Vagina (tissue), 2 donors: ENCODE results near the gene RAB4A. TPM values are rescaled to one million over a fixed set of nuclear protein-coding genes. Genes with fewer than 3 reads are reported as not detected.

Experiments
- DNase-seq, 2 donors: peaks; one replicate each; pipeline ENCODE4 v3.0.0-alpha.2; 2017; ENCODE audit errors: extremely low spot score in 2 of 2
- H3K27ac ChIP-seq: fragments of 200-600 bp; sonication (generic); one replicate; pipeline ENCODE4 v1.5.1; 2019
- H3K27me3 ChIP-seq: fragments of 200-600 bp; sonication (generic); one replicate; pipeline ENCODE4 v1.5.1; 2019
- H3K36me3 ChIP-seq, 2 donors: fragments of 200-600 bp; sonication (generic); one replicate each; pipeline ENCODE4 v1.5.1; 2017 to 2019
- H3K4me1 ChIP-seq: fragments of 200-600 bp; sonication (generic); one replicate; pipeline ENCODE4 v1.5.1; 2019
- H3K4me3 ChIP-seq, 2 donors: fragments of 200-600 bp; sonication (generic); 1 replicate in 1 of 2; 2 replicates in 1 of 2; pipeline ENCODE4 v1.5.1; 2016 to 2019
- H3K9me3 ChIP-seq: fragments of 200-600 bp; sonication (generic); one replicate; pipeline ENCODE4 v1.5.1; 2019
- CTCF ChIP-seq, 3 experiments: fragments of 450-650 bp in 2 of 3; fragments of 200-600 bp in 1 of 3; sonication (generic) in 1 of 3; IDR thresholded peaks; one replicate each; pipeline ENCODE4 v1.5.1; 2017 to 2019; ENCODE audit warnings: antibody characterized with exemption in 3 of 3, mild to moderate bottlenecking in 2 of 3, moderate library complexity in 2 of 3
- POLR2A ChIP-seq, 2 donors: fragments of 450-650 bp; IDR thresholded peaks; one replicate each; pipeline ENCODE4 v1.6.1; 2017; ENCODE audit warnings: antibody characterized with exemption in 2 of 2, mild to moderate bottlenecking in 2 of 2, moderate library complexity in 2 of 2
- POLR2AphosphoS5 ChIP-seq, 2 donors: sonication (generic); formaldehyde crosslinking; IDR thresholded peaks; one replicate each; pipeline ENCODE4 v1.9.0; 2017; ENCODE audit warnings: antibody characterized with exemption in 2 of 2, mild to moderate bottlenecking in 2 of 2, low read depth in 1 of 2; ENCODE audit not compliant: insufficient read depth in 1 of 2
- intact Hi-C: fragments of 100-400 bp; cut with DNase I; formaldehyde crosslinking; loops from one replicate; pipeline ENCODE4 v1.15.1; 2023
- total RNA-seq: library from RNA; depleted of rRNA; stranded (reverse); fragments of >200 nt; gene quantifications from one replicate; pipeline ENCODE4 v1.2.3, GENCODE V29; 2016

RAB4A gene
- total RNA-seq, 1 donor from 2014 or later: 16.5 TPM

GRCh38 chr1:229296541-229296941, 25.6 kb downstream of the RAB4A start:
- intact Hi-C loops: no loop called here
- no peaks in the 10 kb centered on the region for H3K27me3 ChIP-seq
- no peak overlapping the region for H3K4me3 ChIP-seq
- DNase-seq: no peak
- no peak overlapping the region for H3K27ac ChIP-seq
- H3K4me1 ChIP-seq: no peaks in the 10 kb centered on the region
- TF ChIP-seq POLR2AphosphoS5 (IDR thresholded peaks at IDR 0.05; ENCODE audit: insufficient read depth in 1 of 2, low read depth in 1 of 2) (no peak), CTCF (IDR thresholded peaks at IDR 0.05) (no peak), POLR2A (IDR thresholded peaks at IDR 0.05) (no peak)
- H3K36me3 ChIP-seq: peaks cover 0 to 20% of the 10 kb centered on the region in 2 donors
- no peaks in the 10 kb centered on the region for H3K9me3 ChIP-seq

- no peaks in the 10 kb centered on the region for H3K27me3 ChIP-seq
- intact Hi-C loops: no loop called here
- no peak overlapping the region for H3K4me3 ChIP-seq
- peaks cover 0 to 20% of the 10 kb centered on the region in 2 donors for H3K36me3 ChIP-seq
- no peaks in the 10 kb centered on the region for H3K4me1 ChIP-seq
- no peaks in the 10 kb centered on the region for H3K9me3 ChIP-seq
- TF ChIP-seq POLR2AphosphoS5 (IDR thresholded peaks at IDR 0.05; ENCODE audit: insufficient read depth in 1 of 2, low read depth in 1 of 2) (no peak), CTCF (IDR thresholded peaks at IDR 0.05) (no peak), POLR2A (IDR thresholded peaks at IDR 0.05) (no peak)
- no peak overlapping the region for H3K27ac ChIP-seq
- no peak for DNase-seq
These were observed 26.8 kb downstream of the RAB4A start for GRCh38 chr1:229297746-229298145.

DNA sequence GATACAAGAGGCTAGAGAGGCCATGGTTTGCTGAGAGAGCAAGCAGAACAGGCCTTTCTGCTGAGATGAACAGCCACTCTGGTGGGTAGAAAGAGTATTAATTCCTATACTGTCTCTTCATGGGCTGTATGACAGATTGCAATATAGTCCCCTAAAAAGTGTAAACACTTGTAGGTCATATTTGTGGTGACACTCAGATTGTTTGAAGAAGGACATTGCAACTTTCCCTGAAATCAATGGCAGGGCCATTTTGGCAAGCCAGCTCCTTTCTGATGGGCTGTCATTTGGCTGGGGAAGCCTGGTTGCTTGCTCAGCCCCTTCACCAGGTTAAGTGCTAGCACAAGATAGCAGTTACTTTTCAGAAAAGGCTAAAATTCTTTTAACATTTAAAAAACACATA, 27.5 kb downstream of the RAB4A start:
- DNase-seq: no peak
- H3K9me3 ChIP-seq: no peaks in the 10 kb centered on the region
- no peaks in the 10 kb centered on the region for H3K4me1 ChIP-seq
- H3K36me3 ChIP-seq: peaks cover 0 to 20% of the 10 kb centered on the region in 2 donors
- no peaks in the 10 kb centered on the region for H3K27me3 ChIP-seq
- intact Hi-C loops: no loop called here
- H3K27ac ChIP-seq: no peak overlapping the region
- TF ChIP-seq POLR2AphosphoS5 (IDR thresholded peaks at IDR 0.05; ENCODE audit: insufficient read depth in 1 of 2, low read depth in 1 of 2): no peak
- no peak for TF ChIP-seq POLR2A (IDR thresholded peaks at IDR 0.05)
- no peak for TF ChIP-seq CTCF (IDR thresholded peaks at IDR 0.05)
- no peak overlapping the region for H3K4me3 ChIP-seq

GRCh38 chr1:229298887-229299503, 28.1 kb downstream of the RAB4A start:
- no peaks in the 10 kb centered on the region for H3K4me1 ChIP-seq
- no peaks in the 10 kb centered on the region for H3K27me3 ChIP-seq
- H3K9me3 ChIP-seq: no peaks in the 10 kb centered on the region
- H3K27ac ChIP-seq: no peak overlapping the region
- no peak overlapping the region for H3K4me3 ChIP-seq
- H3K36me3 ChIP-seq: peaks cover 0 to 26% of the 10 kb centered on the region in 2 donors
- DNase-seq: no peak
- no peak for TF ChIP-seq POLR2AphosphoS5 (IDR thresholded peaks at IDR 0.05; ENCODE audit: insufficient read depth in 1 of 2, low read depth in 1 of 2)
- no peak for TF ChIP-seq POLR2A (IDR thresholded peaks at IDR 0.05)
- TF ChIP-seq CTCF (IDR thresholded peaks at IDR 0.05): no peak
- intact Hi-C loops: no loop called here

- H3K27ac ChIP-seq: no peak overlapping the region
- H3K27me3 ChIP-seq: no peaks in the 10 kb centered on the region
- no peaks in the 10 kb centered on the region for H3K9me3 ChIP-seq
- TF ChIP-seq POLR2AphosphoS5 (IDR thresholded peaks at IDR 0.05; ENCODE audit: insufficient read depth in 1 of 2, low read depth in 1 of 2): no peak
- no peak for TF ChIP-seq POLR2A (IDR thresholded peaks at IDR 0.05)
- TF ChIP-seq CTCF (IDR thresholded peaks at IDR 0.05): no peak
- no peak overlapping the region for H3K4me3 ChIP-seq
- DNase-seq: no peak
- peaks cover 0 to 34% of the 10 kb centered on the region in 2 donors for H3K36me3 ChIP-seq
- intact Hi-C loops: no loop called here
- H3K4me1 ChIP-seq: no peaks in the 10 kb centered on the region
These were observed 29.3 kb downstream of the RAB4A start for GRCh38 chr1:229300099-229300757.
